Upper lobe of right lung (tissue), 1 donor: ENCODE results near the gene CPEB4. TPM values are rescaled to one million over a fixed set of nuclear protein-coding genes. Genes with fewer than 3 reads are reported as not detected.

Experiments
- ATAC-seq: fragments of 200-7000 bp; cut with Tn5 transposase; one replicate; pipeline ENCODE4 v1.9.1; 2020; ENCODE audit warnings: mild to moderate bottlenecking, moderate library complexity
- DNase-seq: peaks from one replicate; pipeline ENCODE4 v3.0.0-alpha.2; 2020
- H3K27ac ChIP-seq: fragments of 200-600 bp; one replicate; pipeline ENCODE4 v1.8.0; 2022
- H3K27me3 ChIP-seq: fragments of 200-600 bp; one replicate; pipeline ENCODE4 v1.8.0; 2022; ENCODE audit warnings: mild to moderate bottlenecking
- H3K36me3 ChIP-seq: fragments of 200-600 bp; one replicate; pipeline ENCODE4 v1.8.0; 2022
- H3K4me1 ChIP-seq: fragments of 200-600 bp; one replicate; pipeline ENCODE4 v1.8.0; 2022
- H3K4me3 ChIP-seq: fragments of 200-600 bp; one replicate; pipeline ENCODE4 v1.8.0; 2022; ENCODE audit warnings: mild to moderate bottlenecking
- H3K9me3 ChIP-seq: fragments of 200-600 bp; one replicate; pipeline ENCODE4 v1.8.0; 2022
- intact Hi-C: fragments of 100-400 bp; cut with DNase I; formaldehyde crosslinking; loops from one replicate; pipeline ENCODE4 v1.11.0; 2022
- total RNA-seq: library from RNA; stranded (reverse); fragmentation: NEBNext Ultra II Directional; extraction: Animal tissue kit (Norgen Biotek cat#: 25700); gene quantifications from one replicate; pipeline ENCODE4 v1.2.1, GENCODE V29; 2021
- TF ChIP-seq, protein P1 (sequence below): fragments of 200-600 bp; IDR thresholded peaks from one replicate; pipeline ENCODE4 v1.8.0; 2022; ENCODE audit warnings: antibody characterized with exemption
- donor health status: DM: no; HTN: yes; CAD: no; lungs with severe emphysema.

The CPEB4 gene
- total RNA-seq, 1 donor from 2014 or later, result 62.4 TPM

DNA sequence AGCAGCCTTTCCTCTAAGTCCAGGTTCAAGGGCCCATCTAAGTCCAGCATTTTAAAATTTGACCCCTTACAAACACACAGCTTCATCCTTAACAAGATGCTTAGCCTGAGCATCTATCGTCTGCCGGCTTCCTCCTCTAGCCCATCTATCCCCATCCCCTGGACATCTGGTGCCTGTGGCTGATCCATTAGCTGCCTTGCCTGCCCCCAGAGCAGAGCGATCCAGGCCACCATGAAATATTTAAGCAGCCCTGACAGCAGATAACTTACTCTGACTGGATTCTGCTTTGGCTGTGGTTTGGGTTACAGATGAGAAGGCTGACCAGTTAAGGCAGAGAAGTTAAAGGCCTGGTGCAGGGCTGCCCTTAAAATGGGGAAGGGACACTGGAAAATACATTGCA lies 30.9 kb upstream of the CPEB4 start:
- Histone ChIP-seq H3K27ac (no peak overlapping the region), H3K4me1 (no peaks in the 10 kb centered on the region), H3K4me3 (no peak overlapping the region), H3K36me3 (no peaks in the 10 kb centered on the region), H3K9me3 (no peaks in the 10 kb centered on the region), H3K27me3 (no peaks in the 10 kb centered on the region)
- no peak for ATAC-seq
- TF ChIP-seq, protein P1, sequence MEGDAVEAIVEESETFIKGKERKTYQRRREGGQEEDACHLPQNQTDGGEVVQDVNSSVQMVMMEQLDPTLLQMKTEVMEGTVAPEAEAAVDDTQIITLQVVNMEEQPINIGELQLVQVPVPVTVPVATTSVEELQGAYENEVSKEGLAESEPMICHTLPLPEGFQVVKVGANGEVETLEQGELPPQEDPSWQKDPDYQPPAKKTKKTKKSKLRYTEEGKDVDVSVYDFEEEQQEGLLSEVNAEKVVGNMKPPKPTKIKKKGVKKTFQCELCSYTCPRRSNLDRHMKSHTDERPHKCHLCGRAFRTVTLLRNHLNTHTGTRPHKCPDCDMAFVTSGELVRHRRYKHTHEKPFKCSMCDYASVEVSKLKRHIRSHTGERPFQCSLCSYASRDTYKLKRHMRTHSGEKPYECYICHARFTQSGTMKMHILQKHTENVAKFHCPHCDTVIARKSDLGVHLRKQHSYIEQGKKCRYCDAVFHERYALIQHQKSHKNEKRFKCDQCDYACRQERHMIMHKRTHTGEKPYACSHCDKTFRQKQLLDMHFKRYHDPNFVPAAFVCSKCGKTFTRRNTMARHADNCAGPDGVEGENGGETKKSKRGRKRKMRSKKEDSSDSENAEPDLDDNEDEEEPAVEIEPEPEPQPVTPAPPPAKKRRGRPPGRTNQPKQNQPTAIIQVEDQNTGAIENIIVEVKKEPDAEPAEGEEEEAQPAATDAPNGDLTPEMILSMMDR, result no peak
- no peak for DNase-seq
- intact Hi-C loops, result no loop called here

DNA sequence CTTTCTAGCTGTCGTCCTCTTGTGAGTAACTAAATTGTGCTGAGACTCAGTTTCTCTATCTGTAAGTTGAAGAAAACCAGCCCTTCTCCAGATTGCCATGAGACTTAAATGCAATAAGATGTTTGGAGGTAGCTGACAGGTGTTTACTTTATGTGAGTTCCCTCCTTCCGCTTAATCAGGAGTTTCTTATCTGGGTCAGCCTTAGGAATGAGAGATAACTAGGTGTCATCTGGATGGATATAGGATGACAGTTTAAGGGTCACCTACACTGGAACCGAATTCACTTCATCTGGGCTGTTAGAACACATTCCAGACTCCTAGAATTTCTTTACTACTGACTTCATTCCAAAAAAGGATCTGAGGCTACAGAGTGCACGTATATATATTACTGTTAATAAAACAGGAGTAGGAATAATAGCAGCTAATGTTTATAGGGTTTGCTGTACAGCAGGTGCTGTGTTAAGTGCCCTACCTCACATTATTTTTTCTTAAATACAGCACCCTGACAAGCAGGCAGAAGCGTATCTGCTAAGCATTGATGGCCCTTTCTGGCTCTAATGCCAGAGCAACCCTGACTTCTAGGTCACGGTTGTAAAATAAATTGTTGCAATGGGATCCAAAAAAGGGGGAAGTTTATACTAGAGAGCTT lies 30.0 kb upstream of the CPEB4 start:
- H3K27ac ChIP-seq, result no peak overlapping the region
- H3K4me3 ChIP-seq, result no peak overlapping the region
- H3K4me1 ChIP-seq, result no peaks in the 10 kb centered on the region
- TF ChIP-seq, protein P1, result no peak
- no peaks in the 10 kb centered on the region for H3K27me3 ChIP-seq
- intact Hi-C loops, result no loop called here
- no peak for DNase-seq
- H3K36me3 ChIP-seq, result no peaks in the 10 kb centered on the region
- H3K9me3 ChIP-seq, result no peaks in the 10 kb centered on the region
- no peak for ATAC-seq

DNA sequence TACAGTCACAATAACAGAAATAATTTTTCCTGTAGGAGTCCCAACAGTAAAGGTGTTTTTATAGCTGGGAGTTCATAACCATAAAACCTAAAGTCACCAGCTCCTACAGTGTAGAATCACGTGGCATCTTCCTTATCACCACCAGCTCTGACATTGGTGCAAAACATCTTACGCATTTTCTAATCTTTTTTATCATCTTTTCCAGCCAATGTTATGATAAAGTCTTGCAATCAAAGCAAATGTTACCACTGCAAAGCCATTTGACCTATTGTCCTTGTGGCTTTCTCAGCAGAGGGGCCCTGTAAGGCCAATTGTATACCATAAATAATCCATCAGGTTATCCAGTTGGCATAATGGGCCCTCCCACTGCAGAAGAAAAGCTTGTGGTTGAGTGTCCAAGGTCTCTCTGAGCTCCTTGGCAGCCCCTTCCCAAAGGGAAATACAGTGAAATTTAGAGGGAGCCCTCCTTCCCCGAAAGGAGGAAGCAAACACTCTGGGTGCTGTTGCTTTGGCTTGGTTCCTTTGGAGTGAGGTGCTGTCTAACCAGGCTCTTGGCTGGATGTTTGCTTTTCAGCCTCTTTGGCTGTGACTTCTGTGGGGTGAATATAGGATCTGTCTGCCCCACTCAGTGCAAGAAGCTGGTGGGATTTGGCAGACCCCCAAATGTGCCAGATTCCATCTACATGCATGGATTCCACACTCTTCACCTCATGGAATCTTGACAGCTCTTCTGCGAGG lies 29.3 kb upstream of the CPEB4 start:
- DNase-seq (no peak), ATAC-seq (no peak)
- no peaks in the 10 kb centered on the region for H3K36me3 ChIP-seq
- intact Hi-C loops, result no loop called here
- no peaks in the 10 kb centered on the region for H3K4me1 ChIP-seq
- H3K4me3 ChIP-seq, result no peak overlapping the region
- no peak overlapping the region for H3K27ac ChIP-seq
- TF ChIP-seq, protein P1, result no peak
- H3K9me3 ChIP-seq, result no peaks in the 10 kb centered on the region
- H3K27me3 ChIP-seq, result no peaks in the 10 kb centered on the region

- Histone ChIP-seq H3K4me3 (no peak overlapping the region), H3K4me1 (peaks cover 2% of the 10 kb centered on the region)
- intact Hi-C loops, result no loop called here
Observed at GRCh38 chr5:173859408-173860159, 28.6 kb upstream of the CPEB4 start.

GRCh38 chr5:173862047-173862477 lies 26.1 kb upstream of the CPEB4 start:
- DNase-seq (no peak), ATAC-seq (no peak)
- intact Hi-C loops, result no loop called here
- Histone ChIP-seq H3K4me3 (no peak overlapping the region), H3K9me3 (no peaks in the 10 kb centered on the region), H3K27me3 (no peaks in the 10 kb centered on the region), H3K4me1 (peaks cover 7% of the 10 kb centered on the region), H3K36me3 (no peaks in the 10 kb centered on the region), H3K27ac (no peak overlapping the region)
- TF ChIP-seq, protein P1, result no peak

More at GRCh38 chr5:173859408-173860159, 28.6 kb upstream of the CPEB4 start:
- Histone ChIP-seq H3K27me3 (no peaks in the 10 kb centered on the region), H3K9me3 (no peaks in the 10 kb centered on the region), H3K27ac (no peak overlapping the region), H3K36me3 (no peaks in the 10 kb centered on the region)
- DNase-seq (no peak), ATAC-seq (peak; percentile 23)
- TF ChIP-seq, protein P1, result no peak
